Measurements from ENCODE around the gene ADAM19.

DNA sequence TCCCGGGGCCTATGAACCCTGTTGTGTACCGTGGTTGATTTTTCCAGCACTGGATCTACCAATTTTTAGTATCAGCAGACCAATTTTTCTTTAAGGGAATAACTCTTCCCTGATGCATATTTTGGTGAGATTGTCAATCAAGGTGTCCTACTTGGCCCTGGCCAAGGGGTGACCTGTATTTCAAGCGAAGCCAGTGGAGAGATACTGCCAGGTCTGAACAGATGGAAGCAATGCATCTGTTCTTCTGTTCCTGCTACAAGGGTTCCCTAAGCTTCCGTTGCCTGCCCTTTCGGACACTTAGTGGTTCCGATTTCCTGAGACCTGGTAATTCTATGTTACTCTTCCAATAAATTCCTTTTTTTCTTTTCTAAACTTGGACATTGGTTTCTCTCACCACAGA, 37.3 kb downstream of the ADAM19 start:
- TF ChIP-seq TAF1 (IDR thresholded peaks at IDR 0.05; ENCODE audit: low read depth, low read length) (no peak), POLR2AphosphoS5 (IDR thresholded peaks at IDR 0.05; ENCODE audit: low read depth, low read length) (no peak), POLR2A (IDR thresholded peaks at IDR 0.05; ENCODE audit: low read depth, low read length) (no peak)

Data from GM12891 (cell line).